ENCODE results near the gene KIF6. TPM values are rescaled to one million over a fixed set of nuclear protein-coding genes. Genes with fewer than 3 reads are reported as not detected.

Gene KIF6
- total RNA-seq, 1 experiment from 2014 or later: not detected

DNA sequence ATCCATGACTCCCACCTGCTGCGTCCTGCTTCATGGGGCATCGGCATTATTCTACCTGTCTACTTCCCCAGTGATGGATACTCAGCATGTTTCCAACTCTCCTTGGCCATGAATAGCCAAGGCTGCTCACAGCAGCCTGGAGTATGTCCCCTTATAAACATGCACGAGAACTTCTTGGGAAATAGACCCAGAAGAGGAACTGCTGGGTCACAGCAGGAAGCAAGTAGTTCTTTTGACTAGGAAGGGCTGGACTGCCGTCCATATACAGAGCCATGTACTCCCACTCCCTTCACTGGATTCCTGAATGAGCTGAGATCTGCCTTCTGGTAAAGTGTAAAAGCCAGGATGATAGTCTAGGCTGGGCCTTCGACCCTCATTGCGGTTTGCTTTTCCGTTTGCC is 296.4 kb downstream of the KIF6 start:
- no TSS peak for BruUV-seq (replicated peaks)
- Histone ChIP-seq H3K27ac (ENCODE audit: low read depth, low read length) (no peak overlapping the region), H4K20me1 (ENCODE audit: insufficient read depth) (no peaks in the 10 kb centered on the region), H3K9ac (ENCODE audit: low read length) (no peak overlapping the region), H3K9me2 (ENCODE audit: insufficient read depth) (no peaks in the 10 kb centered on the region), H3K36me3 (ENCODE audit: control insufficient read depth in 1 of 2, insufficient read depth in 2 of 2, low read length in 2 of 2) (no peaks in the 10 kb centered on the region), H3K27me3 (ENCODE audit: insufficient read depth, low read length) (peaks cover 8% of the 10 kb centered on the region; the same call in 1 of the 2 replicates), H2AFZ (ENCODE audit: low read depth, low read length, poor library complexity, severe bottlenecking) (no peak overlapping the region), H3K9me3 (ENCODE audit: control insufficient read depth in 1 of 2, insufficient read depth in 1 of 2, low read depth in 1 of 2, low read length in 2 of 2) (no peaks in the 10 kb centered on the region), H3K79me2 (ENCODE audit: insufficient read depth, low read length) (no peaks in the 10 kb centered on the region), H3K4me1 (ENCODE audit: control insufficient read depth in 1 of 2, insufficient read depth in 2 of 2, low read length in 2 of 2) (peaks cover 2 to 12% of the 10 kb centered on the region in 2 experiments; a peak in 2 of 4 replicates), H3K4me2 (ENCODE audit: low read length) (no peak overlapping the region), H3K4me3 (replicated peaks in 1 of 2; ENCODE audit: low read depth in 1 of 2, low read length in 2 of 2) (no peak overlapping the region)
- TF ChIP-seq, protein P1, sequence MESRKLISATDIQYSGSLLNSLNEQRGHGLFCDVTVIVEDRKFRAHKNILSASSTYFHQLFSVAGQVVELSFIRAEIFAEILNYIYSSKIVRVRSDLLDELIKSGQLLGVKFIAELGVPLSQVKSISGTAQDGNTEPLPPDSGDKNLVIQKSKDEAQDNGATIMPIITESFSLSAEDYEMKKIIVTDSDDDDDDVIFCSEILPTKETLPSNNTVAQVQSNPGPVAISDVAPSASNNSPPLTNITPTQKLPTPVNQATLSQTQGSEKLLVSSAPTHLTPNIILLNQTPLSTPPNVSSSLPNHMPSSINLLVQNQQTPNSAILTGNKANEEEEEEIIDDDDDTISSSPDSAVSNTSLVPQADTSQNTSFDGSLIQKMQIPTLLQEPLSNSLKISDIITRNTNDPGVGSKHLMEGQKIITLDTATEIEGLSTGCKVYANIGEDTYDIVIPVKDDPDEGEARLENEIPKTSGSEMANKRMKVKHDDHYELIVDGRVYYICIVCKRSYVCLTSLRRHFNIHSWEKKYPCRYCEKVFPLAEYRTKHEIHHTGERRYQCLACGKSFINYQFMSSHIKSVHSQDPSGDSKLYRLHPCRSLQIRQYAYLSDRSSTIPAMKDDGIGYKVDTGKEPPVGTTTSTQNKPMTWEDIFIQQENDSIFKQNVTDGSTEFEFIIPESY (IDR thresholded peaks at IDR 0.05; ENCODE audit: extremely low read depth, insufficient replicate concordance, low read length): no peak
- TF ChIP-seq, protein P2, sequence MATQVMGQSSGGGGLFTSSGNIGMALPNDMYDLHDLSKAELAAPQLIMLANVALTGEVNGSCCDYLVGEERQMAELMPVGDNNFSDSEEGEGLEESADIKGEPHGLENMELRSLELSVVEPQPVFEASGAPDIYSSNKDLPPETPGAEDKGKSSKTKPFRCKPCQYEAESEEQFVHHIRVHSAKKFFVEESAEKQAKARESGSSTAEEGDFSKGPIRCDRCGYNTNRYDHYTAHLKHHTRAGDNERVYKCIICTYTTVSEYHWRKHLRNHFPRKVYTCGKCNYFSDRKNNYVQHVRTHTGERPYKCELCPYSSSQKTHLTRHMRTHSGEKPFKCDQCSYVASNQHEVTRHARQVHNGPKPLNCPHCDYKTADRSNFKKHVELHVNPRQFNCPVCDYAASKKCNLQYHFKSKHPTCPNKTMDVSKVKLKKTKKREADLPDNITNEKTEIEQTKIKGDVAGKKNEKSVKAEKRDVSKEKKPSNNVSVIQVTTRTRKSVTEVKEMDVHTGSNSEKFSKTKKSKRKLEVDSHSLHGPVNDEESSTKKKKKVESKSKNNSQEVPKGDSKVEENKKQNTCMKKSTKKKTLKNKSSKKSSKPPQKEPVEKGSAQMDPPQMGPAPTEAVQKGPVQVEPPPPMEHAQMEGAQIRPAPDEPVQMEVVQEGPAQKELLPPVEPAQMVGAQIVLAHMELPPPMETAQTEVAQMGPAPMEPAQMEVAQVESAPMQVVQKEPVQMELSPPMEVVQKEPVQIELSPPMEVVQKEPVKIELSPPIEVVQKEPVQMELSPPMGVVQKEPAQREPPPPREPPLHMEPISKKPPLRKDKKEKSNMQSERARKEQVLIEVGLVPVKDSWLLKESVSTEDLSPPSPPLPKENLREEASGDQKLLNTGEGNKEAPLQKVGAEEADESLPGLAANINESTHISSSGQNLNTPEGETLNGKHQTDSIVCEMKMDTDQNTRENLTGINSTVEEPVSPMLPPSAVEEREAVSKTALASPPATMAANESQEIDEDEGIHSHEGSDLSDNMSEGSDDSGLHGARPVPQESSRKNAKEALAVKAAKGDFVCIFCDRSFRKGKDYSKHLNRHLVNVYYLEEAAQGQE (IDR thresholded peaks at IDR 0.05; ENCODE audit: low read depth): no peak
- TF ChIP-seq RAD21 (IDR thresholded peaks at IDR 0.05; ENCODE audit: low read depth) (no peak), POLR2A (IDR thresholded peaks at IDR 0.05; ENCODE audit: borderline replicate concordance, extremely low read depth, insufficient read depth, insufficient read length) (no peak), FOSL1 (IDR thresholded peaks at IDR 0.05; ENCODE audit: low read depth) (no peak), CBX3 (IDR thresholded peaks at IDR 0.05; ENCODE audit: low read depth) (no peak), EZH2phosphoT487 (IDR thresholded peaks at IDR 0.05; ENCODE audit: borderline replicate concordance) (no peak), EGR1 (IDR thresholded peaks at IDR 0.05; ENCODE audit: low read depth) (no peak), TCF7L2 (IDR thresholded peaks at IDR 0.05; ENCODE audit: borderline replicate concordance, extremely low read depth, insufficient read depth, insufficient read length) (no peak), SP1 (IDR thresholded peaks at IDR 0.05; ENCODE audit: low read depth) (no peak), POLR2AphosphoS5 (IDR thresholded peaks at IDR 0.05; ENCODE audit: low read depth, low read length) (no peak), JUND (IDR thresholded peaks at IDR 0.05) (no peak), ELF1 (IDR thresholded peaks at IDR 0.05; ENCODE audit: borderline replicate concordance, low read depth) (no peak)
- TF ChIP-seq, protein P3, sequence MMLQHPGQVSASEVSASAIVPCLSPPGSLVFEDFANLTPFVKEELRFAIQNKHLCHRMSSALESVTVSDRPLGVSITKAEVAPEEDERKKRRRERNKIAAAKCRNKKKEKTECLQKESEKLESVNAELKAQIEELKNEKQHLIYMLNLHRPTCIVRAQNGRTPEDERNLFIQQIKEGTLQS (IDR thresholded peaks at IDR 0.05): no peak
- TF ChIP-seq, protein P4, sequence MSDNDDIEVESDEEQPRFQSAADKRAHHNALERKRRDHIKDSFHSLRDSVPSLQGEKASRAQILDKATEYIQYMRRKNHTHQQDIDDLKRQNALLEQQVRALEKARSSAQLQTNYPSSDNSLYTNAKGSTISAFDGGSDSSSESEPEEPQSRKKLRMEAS (IDR thresholded peaks at IDR 0.05): no peak
- ChIA-PET POLR2A (no interaction called here), CTCF (no interaction called here), RAD21 (ENCODE audit: low non-redundant PET in 1 of 2, low total read pairs in 2 of 2, uncharacterized antibody in 2 of 2, unreplicated experiment in 2 of 2) (no interaction called here)
- ATAC-seq: no peak
- no peak for DNase-seq (ENCODE audit: low read depth, low spot score)
- intact Hi-C loops (cut with micrococcal nuclease): no loop called here
